ENCODE results near the gene CDK2. TPM values are rescaled to one million over a fixed set of nuclear protein-coding genes. Genes with fewer than 3 reads are reported as not detected.

CDK2 gene
- total RNA-seq, 1 donor from 2014 or later: 29.0 TPM

DNA sequence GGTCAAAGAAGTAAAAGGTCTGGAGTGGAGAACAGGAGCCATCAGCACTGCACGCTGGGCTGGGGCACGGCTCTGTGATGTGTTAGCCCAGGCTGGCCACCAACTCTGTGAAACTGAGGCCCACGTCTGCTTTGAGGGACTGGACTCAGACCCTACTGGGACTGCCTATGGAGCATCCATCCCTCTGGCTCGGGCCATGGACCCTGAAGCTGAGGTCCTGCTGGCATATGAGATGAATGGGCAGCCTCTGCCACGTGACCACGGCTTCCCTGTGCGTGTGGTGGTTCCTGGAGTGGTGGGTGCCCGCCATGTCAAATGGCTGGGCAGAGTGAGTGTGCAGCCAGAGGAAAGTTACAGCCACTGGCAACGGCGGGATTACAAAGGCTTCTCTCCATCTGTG, 37.6 kb downstream of the CDK2 start:
- peaks cover 2% of the 10 kb centered on the region for H3K36me3 Mint-ChIP-seq (ENCODE audit: low read depth)
- H3K27me3 Mint-ChIP-seq: no peaks in the 10 kb centered on the region
- H3K9me3 Mint-ChIP-seq: no peaks in the 10 kb centered on the region
- no peak for TF ChIP-seq CTCF (IDR thresholded peaks at IDR 0.05)
- DNase-seq (no peak), ATAC-seq (ENCODE audit: low read depth) (no peak)
- H3K27ac Mint-ChIP-seq: no peak overlapping the region
- ChIA-PET POLR2A (no interaction called here), CTCF (interaction anchor here (3.4 kb wide), 1 partner anchor 7 kb away, joined by 19 read pairs; the partner anchor contains the start of gene SUOX)
- peaks cover 9% of the 10 kb centered on the region for H3K4me1 Mint-ChIP-seq
- H3K4me3 Mint-ChIP-seq: no peak overlapping the region
- intact Hi-C loops (cut with micrococcal nuclease): no loop called here

DNA sequence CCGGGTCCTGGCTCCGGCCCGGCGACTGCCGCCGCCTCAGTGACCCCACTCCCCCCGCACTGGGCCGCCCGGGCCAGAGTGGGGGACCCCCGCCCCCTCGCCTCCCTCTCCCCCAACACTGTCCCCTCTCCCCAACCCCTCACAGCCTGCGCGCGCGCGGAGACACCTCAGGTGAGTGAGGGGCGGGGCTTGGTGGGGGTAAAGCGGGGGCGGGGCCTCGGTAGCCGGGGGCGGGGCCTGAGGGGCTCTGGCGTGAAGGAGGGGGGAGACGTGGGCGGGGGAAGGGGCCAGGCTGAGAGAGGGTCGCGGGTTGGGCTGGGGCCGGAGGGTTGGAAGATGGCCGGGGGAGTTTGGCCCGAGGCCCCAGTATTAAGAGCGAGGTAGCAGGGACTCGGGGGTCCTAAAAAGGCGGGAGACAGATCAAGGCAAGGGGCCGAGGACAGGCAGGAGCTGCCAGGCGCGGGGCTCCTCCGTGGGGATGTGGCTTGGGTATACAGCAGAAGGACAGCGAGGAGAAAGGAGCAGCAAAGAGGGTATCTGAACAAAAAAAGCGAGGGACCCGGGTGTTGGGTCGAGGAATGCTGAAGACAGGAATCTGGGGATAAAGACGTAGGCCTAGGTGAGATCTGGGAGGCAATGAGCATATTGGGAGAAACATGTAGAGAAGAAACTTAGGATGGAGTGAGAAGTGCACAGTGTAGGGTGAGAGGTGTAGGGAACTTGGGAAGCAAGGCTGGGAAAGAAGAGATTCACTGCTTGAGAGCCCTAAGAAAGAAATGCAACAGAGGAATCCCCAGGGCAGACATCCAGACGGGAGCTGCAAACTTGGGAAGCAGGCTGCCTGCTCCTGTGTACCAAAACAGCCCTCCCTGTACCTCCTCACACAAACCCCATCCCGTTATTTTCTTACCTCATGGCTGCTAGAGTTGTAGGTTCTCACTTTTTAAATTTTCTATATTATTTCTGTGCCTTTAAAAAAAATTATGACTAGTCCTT, 41.2 kb downstream of the CDK2 start:
- DNase-seq (peak; percentile 71), ATAC-seq (ENCODE audit: low read depth) (peak; percentile 92)
- no peak for TF ChIP-seq CTCF (IDR thresholded peaks at IDR 0.05)
- no peaks in the 10 kb centered on the region for H3K9me3 Mint-ChIP-seq
- peaks cover 9% of the 10 kb centered on the region for H3K4me1 Mint-ChIP-seq
- POLR2A ChIA-PET: interaction anchor here (0.6 to 1.7 kb wide), 24 partner anchors 11 to 1471 kb away, joined by 3 to 17 read pairs (median 4); partner anchors contain the start of genes CD63, IKZF4, ORMDL2 and RAB5B
- CTCF ChIA-PET: interaction anchor here (1.0 to 3.4 kb wide), 2 partner anchors 11 to 81 kb away, joined by 3 to 19 read pairs; partner anchors contain the start of gene SUOX
- H3K27ac Mint-ChIP-seq: peak overlapping the region; percentile 79
- peaks cover 2% of the 10 kb centered on the region for H3K36me3 Mint-ChIP-seq (ENCODE audit: low read depth)
- no peaks in the 10 kb centered on the region for H3K27me3 Mint-ChIP-seq
- H3K4me3 Mint-ChIP-seq: peak overlapping the region; percentile 88
- intact Hi-C loops (cut with micrococcal nuclease): loop anchor here (1.0 to 2.0 kb wide), 7 partner anchors 11 to 179 kb away; partner anchors contain the start of genes DGKA, DNAJC14, PA2G4 and RPS26

DNA sequence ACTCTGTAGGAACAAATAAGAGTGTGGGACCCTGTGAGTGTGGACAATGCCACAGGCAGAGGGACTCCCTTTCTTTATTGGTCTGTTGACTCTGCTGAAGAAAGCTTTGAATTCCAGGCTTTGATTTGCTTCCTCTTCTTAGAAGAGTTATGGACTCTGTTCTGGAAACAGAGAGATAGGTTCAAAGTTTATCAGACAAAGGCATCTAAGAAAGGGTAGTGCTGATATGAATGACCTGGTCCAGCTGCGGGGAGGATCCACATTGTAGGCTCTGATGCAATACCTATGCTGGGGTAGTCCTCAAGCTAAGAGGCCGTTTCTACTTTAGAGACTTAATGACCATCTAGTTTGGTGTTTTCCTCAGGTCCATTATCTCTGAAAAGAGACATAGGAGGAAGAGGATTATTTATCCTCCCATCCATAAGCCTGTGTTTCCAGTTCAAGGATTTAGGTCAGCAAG, 43.5 kb downstream of the CDK2 start:
- H3K4me3 Mint-ChIP-seq: no peak overlapping the region
- H3K27me3 Mint-ChIP-seq: no peaks in the 10 kb centered on the region
- intact Hi-C loops (cut with micrococcal nuclease): no loop called here
- ChIA-PET POLR2A (no interaction called here), CTCF (interaction anchor here (1.5 kb wide), 1 partner anchor 14 kb away, joined by 8 read pairs; the partner anchor contains the start of gene SUOX)
- ATAC-seq (ENCODE audit: low read depth): no peak
- no peak for TF ChIP-seq CTCF (IDR thresholded peaks at IDR 0.05)
- no peaks in the 10 kb centered on the region for H3K9me3 Mint-ChIP-seq
- peaks cover 9% of the 10 kb centered on the region for H3K4me1 Mint-ChIP-seq
- H3K36me3 Mint-ChIP-seq (ENCODE audit: low read depth): peaks cover 5% of the 10 kb centered on the region
- no peak overlapping the region for H3K27ac Mint-ChIP-seq
- no peak for DNase-seq

- no peaks in the 10 kb centered on the region for H3K27me3 Mint-ChIP-seq
- intact Hi-C loops (cut with micrococcal nuclease): no loop called here
- POLR2A ChIA-PET: no interaction called here
- no peak overlapping the region for H3K4me3 Mint-ChIP-seq
- H3K4me1 Mint-ChIP-seq: peaks cover 9% of the 10 kb centered on the region
- H3K9me3 Mint-ChIP-seq: no peaks in the 10 kb centered on the region
- CTCF ChIA-PET: no interaction called here
- H3K27ac Mint-ChIP-seq: no peak overlapping the region
- no peak for ATAC-seq (ENCODE audit: low read depth)
- no peak for TF ChIP-seq CTCF (IDR thresholded peaks at IDR 0.05)
- H3K36me3 Mint-ChIP-seq (ENCODE audit: low read depth): peaks cover 5% of the 10 kb centered on the region
- no peak for DNase-seq
Observed at GRCh38 chr12:56011509-56012090, 45.0 kb downstream of the CDK2 start.

DNA sequence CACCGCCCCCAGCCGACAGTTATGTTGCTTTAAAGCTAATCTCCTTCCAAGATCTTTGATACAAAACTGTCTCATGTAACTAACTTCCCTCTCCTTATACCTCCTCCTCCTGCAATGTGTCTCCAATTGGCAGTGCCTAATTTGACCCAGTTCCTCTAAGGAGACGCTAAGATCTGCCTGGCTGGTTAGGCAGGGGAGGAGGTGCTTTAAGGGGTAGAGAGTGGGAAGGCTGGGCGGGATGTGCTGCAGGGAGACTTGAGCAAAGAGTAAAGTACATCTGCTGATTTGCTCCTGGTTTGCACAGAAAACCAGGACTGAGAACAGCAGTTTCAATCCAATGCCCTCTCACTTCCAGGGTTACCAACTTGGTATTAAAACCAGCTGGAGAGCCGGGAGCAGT, 46.9 kb downstream of the CDK2 start:
- DNase-seq (no peak), ATAC-seq (ENCODE audit: low read depth) (no peak)
- Mint-ChIP-seq H3K27me3 (no peaks in the 10 kb centered on the region), H3K4me3 (no peak overlapping the region), H3K27ac (no peak overlapping the region), H3K36me3 (ENCODE audit: low read depth) (peaks cover 7% of the 10 kb centered on the region), H3K9me3 (no peaks in the 10 kb centered on the region), H3K4me1 (peaks cover 1% of the 10 kb centered on the region)
- ChIA-PET POLR2A (no interaction called here), CTCF (interaction anchor here (1.2 kb wide), 2 partner anchors 15 to 18 kb away, joined by 3 read pairs; no protein-coding TSS in a partner anchor)
- intact Hi-C loops (cut with micrococcal nuclease): no loop called here
- TF ChIP-seq CTCF (IDR thresholded peaks at IDR 0.05): no peak
